Esophagus muscularis mucosa (tissue), 4 donors: Measurements from ENCODE around the gene POC5. TPM values are rescaled to one million over a fixed set of nuclear protein-coding genes. Genes with fewer than 3 reads are reported as not detected.

Source experiments
- DNase-seq: peaks from one replicate; pipeline ENCODE4 v3.0.0-alpha.2; 2017; ENCODE audit errors: extremely low spot score
- H3K27ac ChIP-seq, 4 donors: fragments of 200-600 bp; sonication (generic); replicated peaks in 1 of 4; 1 replicate in 3 of 4; 2 replicates in 1 of 4; pipeline ENCODE4 v1.5.1; 2016 to 2019; ENCODE audit warnings: mild to moderate bottlenecking in 1 of 4
- H3K27me3 ChIP-seq, 4 donors: fragments of 200-600 bp; sonication (generic); one replicate each; pipeline versions ENCODE4 v1.5.1 to v1.6.0; 2016 to 2019
- H3K36me3 ChIP-seq, 4 donors: fragments of 200-600 bp; sonication (generic); one replicate each; pipeline ENCODE4 v1.5.1; 2016 to 2019
- H3K4me1 ChIP-seq, 4 donors: fragments of 200-600 bp; sonication (generic); one replicate each; pipeline ENCODE4 v1.5.1; 2016 to 2019
- H3K4me3 ChIP-seq, 4 donors: fragments of 200-600 bp; sonication (generic); 1 replicate in 2 of 4; 2 replicates in 2 of 4; pipeline ENCODE4 v1.5.1; 2016 to 2019; ENCODE audit warnings: mild to moderate bottlenecking in 4 of 4, moderate library complexity in 1 of 4
- H3K9me3 ChIP-seq, 4 donors: fragments of 200-600 bp; sonication (generic); 1 replicate in 3 of 4; 2 replicates in 1 of 4; pipeline ENCODE4 v1.5.1; 2016 to 2019
- EP300 ChIP-seq: sonication (generic); formaldehyde crosslinking; IDR thresholded peaks from one replicate; pipeline ENCODE4 v1.6.1; 2017; ENCODE audit warnings: antibody characterized with exemption
- POLR2A ChIP-seq: fragments of 450-650 bp; IDR thresholded peaks from one replicate; pipeline ENCODE4 v1.6.1; 2017; ENCODE audit warnings: antibody characterized with exemption, moderate library complexity, mild to moderate bottlenecking, low read depth
- POLR2AphosphoS5 ChIP-seq, 2 donors: sonication (generic); formaldehyde crosslinking; IDR thresholded peaks; one replicate each; pipeline ENCODE4 v1.6.1; 2017; ENCODE audit warnings: antibody characterized with exemption in 2 of 2
- WGBS: methylation state at CpG from one replicate; pipeline ENCODE4 v1.1.5; 2018; 5-methylcytosine and 5-hydroxymethylcytosine counted together
- intact Hi-C: fragments of 100-400 bp; cut with DNase I; formaldehyde crosslinking; loops from one replicate; pipeline ENCODE4 v1.15.1; 2023
- total RNA-seq, 4 donors: library from RNA; depleted of rRNA; stranded (reverse); fragments of >200 nt; gene quantifications; one replicate each; pipeline versions ENCODE4 v1.1.0 to v1.2.1, GENCODE V29; 2016
- TF ChIP-seq, protein P1 (sequence below), 3 experiments: fragments of 200-600 bp in 2 of 3; fragments of 450-650 bp in 1 of 3; sonication (generic) in 2 of 3; IDR thresholded peaks; one replicate each; pipeline ENCODE4 v1.5.1; 2017 to 2019; ENCODE audit warnings: antibody characterized with exemption in 3 of 3, mild to moderate bottlenecking in 2 of 3, moderate library complexity in 1 of 3

The POC5 gene
- total RNA-seq, 4 donors from 2014 or later = 6.0 to 13.7 (median 8.0) TPM

DNA sequence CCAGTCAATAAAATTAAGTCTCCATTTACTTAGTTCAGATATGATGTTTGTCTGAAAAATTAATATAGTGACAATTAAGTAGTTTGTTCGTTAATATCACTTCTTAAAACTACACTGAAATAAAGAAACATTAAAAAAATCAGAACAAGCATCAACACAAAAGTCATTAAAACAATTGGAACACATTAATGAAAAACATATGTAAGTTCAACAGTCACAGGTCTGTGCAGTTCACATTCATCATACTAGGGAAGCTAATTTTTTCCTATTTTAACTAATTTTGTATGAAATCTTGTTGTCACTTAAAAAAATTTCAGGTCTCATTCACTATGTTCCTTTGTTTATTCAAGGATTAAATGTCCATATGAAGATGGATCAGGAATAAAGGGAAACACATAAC is 22.5 kb downstream of the POC5 start:
- intact Hi-C loops = no loop called here
- H3K4me3 ChIP-seq = no peak overlapping the region
- H3K9me3 ChIP-seq = no peaks in the 10 kb centered on the region
- no peaks in the 10 kb centered on the region for H3K27me3 ChIP-seq
- TF ChIP-seq POLR2A (no peak), EP300 (no peak), POLR2AphosphoS5 (IDR thresholded peaks at IDR 0.05) (no peak)
- TF ChIP-seq, protein P1, sequence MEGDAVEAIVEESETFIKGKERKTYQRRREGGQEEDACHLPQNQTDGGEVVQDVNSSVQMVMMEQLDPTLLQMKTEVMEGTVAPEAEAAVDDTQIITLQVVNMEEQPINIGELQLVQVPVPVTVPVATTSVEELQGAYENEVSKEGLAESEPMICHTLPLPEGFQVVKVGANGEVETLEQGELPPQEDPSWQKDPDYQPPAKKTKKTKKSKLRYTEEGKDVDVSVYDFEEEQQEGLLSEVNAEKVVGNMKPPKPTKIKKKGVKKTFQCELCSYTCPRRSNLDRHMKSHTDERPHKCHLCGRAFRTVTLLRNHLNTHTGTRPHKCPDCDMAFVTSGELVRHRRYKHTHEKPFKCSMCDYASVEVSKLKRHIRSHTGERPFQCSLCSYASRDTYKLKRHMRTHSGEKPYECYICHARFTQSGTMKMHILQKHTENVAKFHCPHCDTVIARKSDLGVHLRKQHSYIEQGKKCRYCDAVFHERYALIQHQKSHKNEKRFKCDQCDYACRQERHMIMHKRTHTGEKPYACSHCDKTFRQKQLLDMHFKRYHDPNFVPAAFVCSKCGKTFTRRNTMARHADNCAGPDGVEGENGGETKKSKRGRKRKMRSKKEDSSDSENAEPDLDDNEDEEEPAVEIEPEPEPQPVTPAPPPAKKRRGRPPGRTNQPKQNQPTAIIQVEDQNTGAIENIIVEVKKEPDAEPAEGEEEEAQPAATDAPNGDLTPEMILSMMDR (IDR thresholded peaks at IDR 0.05) = no peak
- H3K27ac ChIP-seq = no peak overlapping the region
- peaks cover 9 to 25% (median 19%) of the 10 kb centered on the region in 4 donors for H3K36me3 ChIP-seq
- WGBS = 90% methylated on average over 1 of the region's 1 CpG
- DNase-seq = no peak
- H3K4me1 ChIP-seq = no peaks in the 10 kb centered on the region

DNA sequence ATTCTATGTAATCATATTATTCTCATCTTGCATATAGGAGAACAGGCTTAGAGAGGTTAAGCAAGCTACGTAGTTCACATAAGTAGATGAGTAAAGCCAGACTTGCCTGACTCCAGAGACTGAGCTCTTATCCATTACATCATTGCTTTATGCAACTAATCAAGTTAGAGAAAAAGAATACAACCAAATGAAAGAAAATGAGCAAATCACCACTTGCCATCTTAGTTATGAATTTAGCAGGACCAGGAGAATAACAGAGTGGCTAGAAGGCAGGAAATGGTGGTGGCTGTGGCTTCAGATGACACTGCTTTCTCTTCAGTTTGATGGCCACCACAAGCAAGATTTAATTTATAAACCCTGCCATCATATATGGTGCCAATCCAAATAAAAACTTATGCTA is 26.6 kb downstream of the POC5 start:
- Histone ChIP-seq H3K4me1 (no peaks in the 10 kb centered on the region), H3K36me3 (peaks cover 9 to 62% (median 39%) of the 10 kb centered on the region in 4 donors), H3K27ac (no peak overlapping the region), H3K4me3 (no peak overlapping the region), H3K9me3 (no peaks in the 10 kb centered on the region), H3K27me3 (no peaks in the 10 kb centered on the region)
- intact Hi-C loops = no loop called here
- TF ChIP-seq EP300 (no peak), POLR2AphosphoS5 (IDR thresholded peaks at IDR 0.05) (no peak), POLR2A (no peak)
- TF ChIP-seq, protein P1 (IDR thresholded peaks at IDR 0.05) = no peak
- no peak for DNase-seq
- 100% methylated on average over 1 of the region's 1 CpG for WGBS

DNA sequence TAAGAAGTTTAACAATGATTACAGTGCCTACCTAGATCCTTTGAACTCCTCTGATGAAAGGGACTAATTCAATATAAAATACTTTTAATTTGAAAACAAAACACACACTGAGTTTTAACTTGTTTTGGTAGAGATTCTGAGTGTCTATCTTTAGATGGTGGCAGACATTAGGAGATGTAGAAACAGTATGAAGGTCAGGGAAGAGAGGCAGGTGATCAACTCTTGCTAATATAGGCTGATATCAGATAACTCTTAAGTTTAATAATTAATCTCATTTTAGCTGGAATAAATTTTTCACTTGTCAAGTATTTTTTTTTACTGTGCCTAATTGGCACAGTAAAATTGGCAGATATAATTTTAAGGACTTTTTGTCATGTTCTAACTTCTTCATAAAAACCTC is 30.8 kb downstream of the POC5 start:
- no peak overlapping the region for H3K27ac ChIP-seq
- H3K36me3 ChIP-seq = peaks cover 0 to 68% (median 39%) of the 10 kb centered on the region in 4 donors
- intact Hi-C loops = loop anchor here (10.0 kb wide), 2 partner anchors 452 to 632 kb away; partner anchors contain the start of genes ANKRD31 and GCNT4
- H3K27me3 ChIP-seq = no peaks in the 10 kb centered on the region
- DNase-seq = no peak
- TF ChIP-seq POLR2AphosphoS5 (IDR thresholded peaks at IDR 0.05) (no peak), EP300 (no peak), POLR2A (no peak)
- TF ChIP-seq, protein P1 (IDR thresholded peaks at IDR 0.05) = no peak
- H3K9me3 ChIP-seq = no peaks in the 10 kb centered on the region
- peaks cover 0 to 14% (median 7%) of the 10 kb centered on the region in 4 donors for H3K4me1 ChIP-seq
- H3K4me3 ChIP-seq = no peak overlapping the region

DNA sequence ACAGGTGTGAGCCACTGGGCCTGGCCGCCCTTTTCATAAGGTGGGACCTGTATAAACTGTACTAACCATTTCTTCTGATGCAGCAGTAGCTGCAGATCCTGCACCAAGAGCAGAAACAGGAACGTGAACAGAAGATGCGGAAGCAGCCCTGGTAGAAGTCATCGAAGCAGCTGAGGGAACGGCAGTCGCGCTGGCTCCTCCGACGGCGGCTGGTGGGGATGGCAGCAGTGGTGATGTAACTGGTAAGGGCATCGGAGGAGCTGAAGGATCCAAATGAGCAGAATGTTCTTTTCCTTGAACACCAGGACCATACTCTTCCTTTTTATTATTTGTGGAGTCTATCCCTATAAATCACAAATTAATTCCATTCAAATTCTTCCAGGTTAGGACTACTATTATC is 32.1 kb downstream of the POC5 start:
- H3K9me3 ChIP-seq = no peaks in the 10 kb centered on the region
- H3K27me3 ChIP-seq = no peaks in the 10 kb centered on the region
- DNase-seq = no peak
- peaks cover 0 to 20% (median 12%) of the 10 kb centered on the region in 4 donors for H3K4me1 ChIP-seq
- no peak overlapping the region for H3K27ac ChIP-seq
- H3K4me3 ChIP-seq = no peak overlapping the region
- 98% methylated on average over 11 of the region's 11 CpGs for WGBS
- TF ChIP-seq POLR2A (no peak), POLR2AphosphoS5 (IDR thresholded peaks at IDR 0.05) (no peak), EP300 (no peak)
- TF ChIP-seq, protein P1 (IDR thresholded peaks at IDR 0.05) = no peak
- peaks cover 0 to 62% (median 35%) of the 10 kb centered on the region in 4 donors for H3K36me3 ChIP-seq
- intact Hi-C loops = loop anchor here (10.0 kb wide), 2 partner anchors 450 to 630 kb away; partner anchors contain the start of genes ANKRD31 and GCNT4
